Ovary (tissue), 9 donors: ENCODE results near the gene EPB41L2. TPM values are rescaled to one million over a fixed set of nuclear protein-coding genes. Genes with fewer than 3 reads are reported as not detected.

Source experiments
- DNase-seq, 5 donors: peaks; one replicate each; pipeline ENCODE4 v3.0.0-alpha.2; 2019 to 2020
- H3K27ac ChIP-seq, 2 donors: fragments of 200-600 bp; one replicate each; pipeline versions ENCODE4 v1.5.1 to v1.8.0; 2019 to 2022
- H3K27me3 ChIP-seq: fragments of 200-600 bp; one replicate; pipeline ENCODE4 v1.8.0; 2022
- H3K36me3 ChIP-seq: fragments of 200-600 bp; sonication (generic); one replicate; pipeline ENCODE4 v1.5.1; 2019
- H3K4me1 ChIP-seq: one replicate; pipeline ENCODE4 v1.8.1; 2013; ENCODE audit warnings: mild to moderate bottlenecking, moderate library complexity; ENCODE audit not compliant: insufficient read depth
- H3K4me3 ChIP-seq: fragments of 200-600 bp; sonication (generic); one replicate; pipeline ENCODE4 v1.5.1; 2017
- H3K9me3 ChIP-seq, 2 donors: fragments of 200-600 bp in 1 of 2; sonication (generic) in 1 of 2; one replicate each; pipeline versions ENCODE4 v1.5.1 to v1.8.1; 2013 to 2019; ENCODE audit warnings: mild to moderate bottlenecking in 1 of 2, moderate library complexity in 1 of 2
- EP300 ChIP-seq: sonication (generic); formaldehyde crosslinking; IDR thresholded peaks from one replicate; pipeline ENCODE4 v1.6.1; 2017; ENCODE audit warnings: antibody characterized with exemption
- POLR2A ChIP-seq: fragments of 450-650 bp; IDR thresholded peaks from one replicate; pipeline ENCODE4 v1.6.1; 2017; ENCODE audit warnings: antibody characterized with exemption, mild to moderate bottlenecking, moderate library complexity
- WGBS, 3 donors: extraction: QIAGEN DNeasy Blood & Tissue Kit in 1 of 3; methylation state at CpG; one replicate each; pipeline versions ENCODE4 v1.1.5 to v1.1.7; 2013 to 2017; 5-methylcytosine and 5-hydroxymethylcytosine counted together
- intact Hi-C, 4 donors: fragments of 100-400 bp; cut with DNase I; formaldehyde crosslinking; loops; one replicate each; pipeline versions ENCODE4 v1.11.0 to v1.15.1; 2022 to 2023
- polyA plus RNA-seq, 2 donors: library from polyadenylated mRNA; stranded (reverse); fragments of 200-250 nt in 1 of 2; fragments of 350-450 nt in 1 of 2; fragmentation: Illumina TruSeq in 1 of 2; extraction: RNeasy Lipid Tissue Mini Kit (QIAGEN cat#74804) in 1 of 2; gene quantifications; one replicate each; pipeline ENCODE4 v1.2.3, GENCODE V29; 2013 to 2014
- total RNA-seq, 7 donors: library from RNA; depleted of rRNA in 2 of 7; stranded (reverse); fragments of >200 nt in 2 of 7; fragmentation: NEBNext Ultra II Directional in 3 of 7; extraction: Animal tissue kit (Norgen Biotek cat#: 25700) in 3 of 7; gene quantifications; one replicate each; pipeline versions ENCODE4 v1.1.0 to v1.2.4, GENCODE V29; 2016 to 2023
- TF ChIP-seq, protein P1 (sequence below), 3 donors: fragments of 450-650 bp in 2 of 3; fragments of 200-600 bp in 1 of 3; IDR thresholded peaks; one replicate each; pipeline versions ENCODE4 v1.5.1 to v1.8.0; 2016 to 2022; ENCODE audit warnings: antibody characterized with exemption in 3 of 3, mild to moderate bottlenecking in 1 of 3
- donor health status: DM: no; HTN: no; CAD: no; lungs with moderate emphysema.
- donor health status: DM: no; HTN: no; CAD: no.
- donor health status: Bipolar disorder and iron deficiency.
- donor health status: DM: yes; HTN: yes; CAD: no.
- donor health status: DM: no; HTN: no; CAD: no.
- donor health status: DM: yes; HTN: yes; CAD: no.

The EPB41L2 gene
- total and polyA plus RNA-seq, 9 donors: 49.8 to 294 (median 204) TPM

- TF ChIP-seq EP300 (no peak), POLR2A (no peak)
- TF ChIP-seq, protein P1, sequence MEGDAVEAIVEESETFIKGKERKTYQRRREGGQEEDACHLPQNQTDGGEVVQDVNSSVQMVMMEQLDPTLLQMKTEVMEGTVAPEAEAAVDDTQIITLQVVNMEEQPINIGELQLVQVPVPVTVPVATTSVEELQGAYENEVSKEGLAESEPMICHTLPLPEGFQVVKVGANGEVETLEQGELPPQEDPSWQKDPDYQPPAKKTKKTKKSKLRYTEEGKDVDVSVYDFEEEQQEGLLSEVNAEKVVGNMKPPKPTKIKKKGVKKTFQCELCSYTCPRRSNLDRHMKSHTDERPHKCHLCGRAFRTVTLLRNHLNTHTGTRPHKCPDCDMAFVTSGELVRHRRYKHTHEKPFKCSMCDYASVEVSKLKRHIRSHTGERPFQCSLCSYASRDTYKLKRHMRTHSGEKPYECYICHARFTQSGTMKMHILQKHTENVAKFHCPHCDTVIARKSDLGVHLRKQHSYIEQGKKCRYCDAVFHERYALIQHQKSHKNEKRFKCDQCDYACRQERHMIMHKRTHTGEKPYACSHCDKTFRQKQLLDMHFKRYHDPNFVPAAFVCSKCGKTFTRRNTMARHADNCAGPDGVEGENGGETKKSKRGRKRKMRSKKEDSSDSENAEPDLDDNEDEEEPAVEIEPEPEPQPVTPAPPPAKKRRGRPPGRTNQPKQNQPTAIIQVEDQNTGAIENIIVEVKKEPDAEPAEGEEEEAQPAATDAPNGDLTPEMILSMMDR (IDR thresholded peaks at IDR 0.05): no peak
- 89 to 97% (median 93%) methylated on average over 1 of the region's 1 CpG for WGBS, 3 donors
- intact Hi-C loops: loop anchor here in 1 of 4 donors (10.0 kb wide), 1 partner anchor 445 kb away; no protein-coding TSS in a partner anchor
- Histone ChIP-seq H3K4me1 (peaks cover under 1% of the 10 kb centered on the region), H3K36me3 (no peaks in the 10 kb centered on the region), H3K27ac (no peak overlapping the region), H3K9me3 (no peaks in the 10 kb centered on the region), H3K4me3 (no peak overlapping the region), H3K27me3 (no peaks in the 10 kb centered on the region)
- no peak for DNase-seq
Observed at GRCh38 chr6:130949553-130949952, 113.5 kb downstream of the EPB41L2 start.

GRCh38 chr6:130947464-130947863, 115.6 kb downstream of the EPB41L2 start:
- Histone ChIP-seq H3K9me3 (no peaks in the 10 kb centered on the region), H3K4me1 (peaks cover 2% of the 10 kb centered on the region), H3K36me3 (no peaks in the 10 kb centered on the region), H3K27me3 (no peaks in the 10 kb centered on the region), H3K27ac (no peak overlapping the region), H3K4me3 (no peak overlapping the region)
- WGBS, 3 donors: 90 to 95% (median 91%) methylated on average over 4 of the region's 4 CpGs
- no peak for TF ChIP-seq EP300
- TF ChIP-seq, protein P1 (IDR thresholded peaks at IDR 0.05): no peak
- no peak for TF ChIP-seq POLR2A
- intact Hi-C loops: loop anchor here in 1 of 4 donors (10.0 kb wide), 1 partner anchor 443 kb away; no protein-coding TSS in a partner anchor
- DNase-seq: no peak

DNA sequence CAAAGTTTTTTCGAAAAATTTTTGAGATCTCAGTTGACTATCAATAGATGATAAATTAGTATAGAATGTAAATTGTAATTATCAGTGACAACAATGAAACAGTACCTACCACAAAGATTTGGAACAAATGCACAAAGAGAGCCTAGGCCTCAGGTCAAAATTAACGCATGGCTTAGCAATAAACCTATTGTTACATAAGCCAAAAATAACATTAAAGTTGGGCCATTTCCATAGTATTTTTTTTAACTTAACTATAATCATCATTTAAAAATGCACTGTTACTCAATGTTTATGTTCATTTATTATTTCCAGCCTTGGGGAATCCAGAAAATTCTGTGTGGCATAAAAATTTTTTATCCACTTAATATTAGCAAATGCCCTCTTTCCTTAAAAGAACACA, 117.0 kb downstream of the EPB41L2 start:
- no peaks in the 10 kb centered on the region for H3K36me3 ChIP-seq
- no peak overlapping the region for H3K27ac ChIP-seq
- peaks cover 2% of the 10 kb centered on the region for H3K4me1 ChIP-seq
- TF ChIP-seq, protein P1 (IDR thresholded peaks at IDR 0.05): no peak
- no peak overlapping the region for H3K4me3 ChIP-seq
- DNase-seq: no peak
- intact Hi-C loops: loop anchor here in 1 of 4 donors (10.0 kb wide), 1 partner anchor 441 kb away; no protein-coding TSS in a partner anchor
- whole genome bisulfite sequencing, 3 donors: 38 to 80% (median 50%) methylated on average over 2 of the region's 2 CpGs
- H3K9me3 ChIP-seq: no peaks in the 10 kb centered on the region
- H3K27me3 ChIP-seq: no peaks in the 10 kb centered on the region

GRCh38 chr6:130945401-130945919, 117.6 kb downstream of the EPB41L2 start:
- DNase-seq: no peak
- no peak overlapping the region for H3K4me3 ChIP-seq
- H3K4me1 ChIP-seq: peaks cover 2% of the 10 kb centered on the region
- H3K9me3 ChIP-seq: no peaks in the 10 kb centered on the region
- 11 to 28% (median 14%) methylated on average over 4 of the region's 4 CpGs for WGBS, 3 donors
- intact Hi-C loops: loop anchor here in 1 of 4 donors (10.0 kb wide), 1 partner anchor 441 kb away; no protein-coding TSS in a partner anchor
- no peaks in the 10 kb centered on the region for H3K27me3 ChIP-seq
- H3K27ac ChIP-seq: no peak overlapping the region
- no peaks in the 10 kb centered on the region for H3K36me3 ChIP-seq
- TF ChIP-seq, protein P1 (IDR thresholded peaks at IDR 0.05): no peak
